Measurements from ENCODE around the gene DCUN1D2.

Gene DCUN1D2

DNA sequence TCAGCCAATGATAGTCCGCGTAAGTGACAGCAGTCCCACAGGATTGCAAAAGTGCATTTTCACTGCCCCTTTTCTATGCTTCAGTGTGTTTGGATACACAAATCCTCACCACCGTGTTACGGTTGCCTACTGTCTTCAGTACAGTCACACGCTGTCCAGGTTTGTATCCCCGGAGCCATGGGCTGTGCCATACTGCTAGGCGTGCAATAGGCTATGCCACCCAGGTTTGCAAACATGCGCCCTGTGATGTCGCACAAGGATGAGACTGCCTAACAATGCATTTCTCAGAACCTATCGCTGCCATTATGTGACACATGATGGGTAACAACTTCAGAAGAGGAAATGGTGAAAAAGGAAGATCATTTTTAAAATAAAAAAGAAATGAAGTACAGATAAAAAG lies 20.4 kb downstream of the DCUN1D2 start:
- TF ChIP-seq CTCF (IDR thresholded peaks at IDR 0.05; ENCODE audit: low read depth, low read length, poor library complexity, severe bottlenecking) (no peak), EZH2phosphoT487 (IDR thresholded peaks at IDR 0.05; ENCODE audit: borderline replicate concordance, low read length) (no peak)
- Histone ChIP-seq H3K9me3 (ENCODE audit: control insufficient read depth, insufficient read depth, low read length) (no peaks in the 10 kb centered on the region), H3K36me3 (ENCODE audit: control insufficient read depth, low read length) (peaks cover 45% of the 10 kb centered on the region)

GRCh38 chr13:113469582-113469981 lies 20.9 kb downstream of the DCUN1D2 start:
- H3F3A ChIP-seq (ENCODE audit: control insufficient read depth, insufficient read depth) = no peaks in the 10 kb centered on the region
- H3K36me3 ChIP-seq (ENCODE audit: control insufficient read depth, low read length) = peaks cover 44% of the 10 kb centered on the region
- no peaks in the 10 kb centered on the region for H4K20me1 ChIP-seq (ENCODE audit: control insufficient read depth, insufficient read depth, low read depth, low read length)
- H3K4me1 ChIP-seq (ENCODE audit: control insufficient read depth, low read length) = no peaks in the 10 kb centered on the region
- H3K9me3 ChIP-seq (ENCODE audit: control insufficient read depth, insufficient read depth, low read length) = no peaks in the 10 kb centered on the region
- peaks cover 12% of the 10 kb centered on the region for H3K79me2 ChIP-seq (ENCODE audit: control insufficient read depth, low read length)
- H3K27me3 ChIP-seq (ENCODE audit: control insufficient read depth, low read length) = no peaks in the 10 kb centered on the region
- TF ChIP-seq CTCF (IDR thresholded peaks at IDR 0.05; ENCODE audit: low read depth, low read length, poor library complexity, severe bottlenecking) = no peak
- H3K4me2 ChIP-seq (ENCODE audit: low read length) = no peak overlapping the region
- H3K9me2 ChIP-seq (replicated peaks; ENCODE audit: control insufficient read depth, low read length) = no peaks in the 10 kb centered on the region
- no peak overlapping the region for H3K27ac ChIP-seq (ENCODE audit: low read depth, low read length)
- H3K4me3 ChIP-seq (ENCODE audit: low read length) = no peak overlapping the region

More for the DNA sequence above, 20.4 kb downstream of the DCUN1D2 start:
- Histone ChIP-seq H3K4me1 (ENCODE audit: control insufficient read depth, low read length) (no peaks in the 10 kb centered on the region), H3K79me2 (ENCODE audit: control insufficient read depth, low read length) (peaks cover 12% of the 10 kb centered on the region), H3K4me2 (ENCODE audit: low read length) (no peak overlapping the region), H3K4me3 (ENCODE audit: low read length) (no peak overlapping the region), H3F3A (ENCODE audit: control insufficient read depth, insufficient read depth) (no peaks in the 10 kb centered on the region), H3K27ac (ENCODE audit: low read depth, low read length) (no peak overlapping the region), H3K9me2 (replicated peaks; ENCODE audit: control insufficient read depth, low read length) (no peaks in the 10 kb centered on the region), H4K20me1 (ENCODE audit: control insufficient read depth, insufficient read depth, low read depth, low read length) (no peaks in the 10 kb centered on the region), H3K27me3 (ENCODE audit: control insufficient read depth, low read length) (no peaks in the 10 kb centered on the region)

GRCh38 chr13:113468472-113469201 lies 21.9 kb downstream of the DCUN1D2 start:
- Histone ChIP-seq H3K27me3 (ENCODE audit: control insufficient read depth, low read length) (no peaks in the 10 kb centered on the region), H3K9me2 (replicated peaks; ENCODE audit: control insufficient read depth, low read length) (no peaks in the 10 kb centered on the region), H4K20me1 (ENCODE audit: control insufficient read depth, insufficient read depth, low read depth, low read length) (no peaks in the 10 kb centered on the region), H3K27ac (ENCODE audit: low read depth, low read length) (no peak overlapping the region), H3K4me2 (ENCODE audit: low read length) (no peak overlapping the region), H3K79me2 (ENCODE audit: control insufficient read depth, low read length) (peaks cover 12% of the 10 kb centered on the region), H3F3A (ENCODE audit: control insufficient read depth, insufficient read depth) (no peaks in the 10 kb centered on the region), H3K36me3 (ENCODE audit: control insufficient read depth, low read length) (peaks cover 37% of the 10 kb centered on the region), H3K9me3 (ENCODE audit: control insufficient read depth, insufficient read depth, low read length) (no peaks in the 10 kb centered on the region), H3K4me3 (ENCODE audit: low read length) (no peak overlapping the region), H3K4me1 (ENCODE audit: control insufficient read depth, low read length) (no peaks in the 10 kb centered on the region)
- TF ChIP-seq EZH2phosphoT487 (IDR thresholded peaks at IDR 0.05; ENCODE audit: borderline replicate concordance, low read length) = no peak
- no peak for TF ChIP-seq CTCF (IDR thresholded peaks at IDR 0.05; ENCODE audit: low read depth, low read length, poor library complexity, severe bottlenecking)
